Mesenchymal stem cell (in vitro differentiated cells and primary cell): ENCODE data around the gene HTT.
"Not testable (repeated sequence)": the region's sequence is repeated elsewhere in the genome, so short reads cannot be mapped to it uniquely, and the experiment has no call there.

Experiments used
- DNase-seq: peaks from one replicate; pipeline ENCODE4 v3.0.0-alpha.2; 2013
- H2AFZ ChIP-seq: one replicate; pipeline ENCODE4 v1.6.1; 2013; ENCODE audit warnings: low read depth, mild to moderate bottlenecking, control low read depth, inconsistent platforms, low read length, moderate library complexity
- H2AK5ac ChIP-seq: 2 replicates; pipeline ENCODE4 v1.6.1; 2013; ENCODE audit warnings: low read length, moderate library complexity, mild to moderate bottlenecking, inconsistent platforms; ENCODE audit not compliant: severe bottlenecking
- H2BK120ac ChIP-seq: one replicate; pipeline ENCODE4 v1.6.1; 2013; ENCODE audit warnings: low read depth, mild to moderate bottlenecking, inconsistent platforms, low read length, moderate library complexity
- H2BK12ac ChIP-seq, 2 experiments: one replicate each; pipeline ENCODE4 v1.6.1; 2013; ENCODE audit warnings: inconsistent platforms in 2 of 2, low read length in 2 of 2, mild to moderate bottlenecking in 2 of 2, moderate library complexity in 2 of 2, control low read depth in 1 of 2
- H2BK15ac ChIP-seq: one replicate; pipeline ENCODE4 v1.6.1; 2013; ENCODE audit warnings: mild to moderate bottlenecking, low read depth, inconsistent platforms; ENCODE audit not compliant: poor library complexity, severe bottlenecking
- H2BK5ac ChIP-seq: 2 replicates; pipeline ENCODE4 v1.6.1; 2013; ENCODE audit warnings: low read depth, mild to moderate bottlenecking, low read length, control low read depth, inconsistent platforms; ENCODE audit not compliant: poor library complexity, severe bottlenecking
- H3K14ac ChIP-seq, 2 experiments: one replicate each; pipeline ENCODE4 v1.6.1; 2013; ENCODE audit warnings: inconsistent platforms in 2 of 2, low read length in 2 of 2, control low read depth in 1 of 2, mild to moderate bottlenecking in 1 of 2, moderate library complexity in 1 of 2
- H3K18ac ChIP-seq, 2 experiments: one replicate each; pipeline ENCODE4 v1.6.1; 2013; ENCODE audit warnings: inconsistent platforms in 2 of 2, low read length in 2 of 2, control low read depth in 1 of 2, low read depth in 1 of 2, mild to moderate bottlenecking in 1 of 2
- H3K23ac ChIP-seq, 2 experiments: one replicate each; pipeline ENCODE4 v1.6.1; 2013; ENCODE audit warnings: inconsistent platforms in 2 of 2, low read length in 2 of 2, mild to moderate bottlenecking in 2 of 2, moderate library complexity in 2 of 2, control low read depth in 1 of 2
- H3K27ac ChIP-seq: 2 replicates; pipeline ENCODE4 v1.5.1; 2013; ENCODE audit warnings: mild to moderate bottlenecking, moderate library complexity, low read length, control low read depth, inconsistent platforms; ENCODE audit not compliant: poor library complexity, severe bottlenecking
- H3K27me3 ChIP-seq, 2 experiments: 2 replicates each; pipeline versions ENCODE4 v1.6.1 to v1.7.0; 2013; ENCODE audit warnings: low read length in 2 of 2, mild to moderate bottlenecking in 2 of 2, moderate library complexity in 2 of 2, control low read depth in 1 of 2, inconsistent platforms in 1 of 2; ENCODE audit not compliant: control insufficient read depth in 1 of 2, insufficient read depth in 1 of 2
- H3K36me3 ChIP-seq, 2 experiments: 2 replicates each; pipeline versions ENCODE4 v1.6.1 to v1.7.0; 2013; ENCODE audit warnings: low read length in 2 of 2, control low read depth in 1 of 2, inconsistent platforms in 1 of 2, low read depth in 1 of 2, mild to moderate bottlenecking in 1 of 2; ENCODE audit not compliant: insufficient read depth in 2 of 2, control insufficient read depth in 1 of 2
- H3K4ac ChIP-seq, 2 experiments: one replicate each; pipeline ENCODE4 v1.6.1; 2013; ENCODE audit warnings: inconsistent platforms in 2 of 2, low read length in 2 of 2, mild to moderate bottlenecking in 2 of 2, moderate library complexity in 2 of 2, control low read depth in 1 of 2, low read depth in 1 of 2
- H3K4me1 ChIP-seq: 2 replicates; pipeline ENCODE4 v1.6.1; 2013; ENCODE audit warnings: low read depth, low read length, control low read depth; ENCODE audit not compliant: control insufficient read depth, insufficient read depth
- H3K4me2 ChIP-seq: 2 replicates; pipeline ENCODE4 v1.6.1; 2013; ENCODE audit warnings: low read length, mild to moderate bottlenecking, inconsistent platforms; ENCODE audit not compliant: poor library complexity, severe bottlenecking
- H3K4me3 ChIP-seq, 2 experiments: 2 replicates each; pipeline versions ENCODE4 v1.5.1 to v1.7.0; 2013; ENCODE audit warnings: low read length in 2 of 2, mild to moderate bottlenecking in 2 of 2, control low read depth in 1 of 2, low read depth in 1 of 2; ENCODE audit not compliant: insufficient read depth in 1 of 2
- H3K79me1 ChIP-seq: replicated peaks from 2 replicates; pipeline ENCODE4 v1.6.1; 2013; ENCODE audit warnings: mild to moderate bottlenecking, control low read depth, low read length, inconsistent platforms; ENCODE audit not compliant: poor library complexity, severe bottlenecking
- H3K9ac ChIP-seq: 2 replicates; pipeline ENCODE4 v1.7.0; 2013; ENCODE audit warnings: mild to moderate bottlenecking, low read length, moderate library complexity
- H3K9me3 ChIP-seq: 2 replicates; pipeline ENCODE4 v1.7.0; 2013; ENCODE audit warnings: mild to moderate bottlenecking, low read length; ENCODE audit not compliant: control insufficient read depth
- H4K8ac ChIP-seq: one replicate; pipeline ENCODE4 v1.6.1; 2013; ENCODE audit warnings: inconsistent platforms, mild to moderate bottlenecking, low read length, moderate library complexity
- H4K91ac ChIP-seq: one replicate; pipeline ENCODE4 v1.6.1; 2013; ENCODE audit warnings: mild to moderate bottlenecking, low read length, inconsistent platforms
- WGBS: methylation state at CpG from one replicate; pipeline ENCODE4 v1.1.7; 2013; ENCODE audit warnings: mixed read lengths; 5-methylcytosine and 5-hydroxymethylcytosine counted together

The HTT gene

GRCh38 chr4:3087115-3087797, 12.8 kb downstream of the HTT start:
- Histone ChIP-seq H3K4ac (no peak overlapping the region), H3K9ac (no peak overlapping the region), H3K4me3 (no peak overlapping the region), H4K91ac (no peak overlapping the region), H2AFZ (no peak overlapping the region), H2BK12ac (no peak overlapping the region), H4K8ac (no peak overlapping the region), H3K4me2 (no peak overlapping the region), H2AK5ac (no peak overlapping the region), H3K4me1 (no peaks in the 10 kb centered on the region), H3K27me3 (no peaks in the 10 kb centered on the region), H3K18ac (no peak overlapping the region), H3K9me3 (no peaks in the 10 kb centered on the region), H3K27ac (no peak overlapping the region), H3K14ac (no peak overlapping the region), H3K79me1 (peaks cover 31% of the 10 kb centered on the region), H3K23ac (no peak overlapping the region), H2BK120ac (no peak overlapping the region), H3K36me3 (peaks cover 5 to 37% of the 10 kb centered on the region in 2 experiments), H2BK15ac (no peak overlapping the region), H2BK5ac (no peak overlapping the region)
- 100% methylated on average over 3 of the region's 4 CpGs for WGBS
- DNase-seq = no peak

- no peak overlapping the region for H3K23ac ChIP-seq
These were observed 17.0 kb downstream of the HTT start for GRCh38 chr4:3091464-3091863.

GRCh38 chr4:3094701-3095100, 20.2 kb downstream of the HTT start:
- not testable (repeated sequence) for H4K8ac ChIP-seq, H2AK5ac ChIP-seq, H2AFZ ChIP-seq, H3K14ac ChIP-seq, H3K23ac ChIP-seq, H3K18ac ChIP-seq, H3K4ac ChIP-seq, H3K4me3 ChIP-seq, H3K9ac ChIP-seq, H2BK120ac ChIP-seq, H2BK5ac ChIP-seq, H3K27ac ChIP-seq, DNase-seq, H4K91ac ChIP-seq, H3K27me3 ChIP-seq, H3K4me1 ChIP-seq, H3K9me3 ChIP-seq, H2BK12ac ChIP-seq, H3K4me2 ChIP-seq, H2BK15ac ChIP-seq
- 98% methylated on average over 27 of the region's 28 CpGs for WGBS
- peaks cover 18 to 48% of the 10 kb centered on the region in 2 experiments for H3K36me3 ChIP-seq
- H3K79me1 ChIP-seq = peaks cover 25% of the 10 kb centered on the region

More at GRCh38 chr4:3091464-3091863, 17.0 kb downstream of the HTT start:
- H4K8ac ChIP-seq = no peak overlapping the region
- H3K18ac ChIP-seq = no peak overlapping the region
- no peak overlapping the region for H3K9ac ChIP-seq
- peaks cover 17 to 55% of the 10 kb centered on the region in 2 experiments for H3K36me3 ChIP-seq
- H3K27me3 ChIP-seq = no peaks in the 10 kb centered on the region
- no peaks in the 10 kb centered on the region for H3K9me3 ChIP-seq
- 78% methylated on average over 5 of the region's 5 CpGs for WGBS
- H2BK120ac ChIP-seq = no peak overlapping the region
- no peak overlapping the region for H2BK12ac ChIP-seq
- no peak overlapping the region for H2BK15ac ChIP-seq
- H3K4me3 ChIP-seq = no peak overlapping the region
- no peak overlapping the region for H2BK5ac ChIP-seq
- no peak overlapping the region for H3K27ac ChIP-seq
- no peak overlapping the region for H4K91ac ChIP-seq
- no peak overlapping the region for H3K4ac ChIP-seq
- no peak overlapping the region for H3K14ac ChIP-seq
- no peak overlapping the region for H2AFZ ChIP-seq
- H3K79me1 ChIP-seq = peaks cover 25% of the 10 kb centered on the region
- no peak for DNase-seq
- no peak overlapping the region for H2AK5ac ChIP-seq
- no peak overlapping the region for H3K4me2 ChIP-seq
- no peaks in the 10 kb centered on the region for H3K4me1 ChIP-seq

GRCh38 chr4:3096202-3096601, 21.7 kb downstream of the HTT start:
- H3K4ac ChIP-seq = no peak overlapping the region
- H2BK120ac ChIP-seq = no peak overlapping the region
- H3K18ac ChIP-seq = no peak overlapping the region
- no peak overlapping the region for H2AFZ ChIP-seq
- no peak overlapping the region for H4K91ac ChIP-seq
- H2BK12ac ChIP-seq = no peak overlapping the region
- H3K23ac ChIP-seq = no peak overlapping the region
- H2BK5ac ChIP-seq = no peak overlapping the region
- H4K8ac ChIP-seq = no peak overlapping the region
- H3K27me3 ChIP-seq = no peaks in the 10 kb centered on the region
- H3K79me1 ChIP-seq = peaks cover 30% of the 10 kb centered on the region
- no peak overlapping the region for H3K27ac ChIP-seq
- H3K9ac ChIP-seq = no peak overlapping the region
- no peaks in the 10 kb centered on the region for H3K9me3 ChIP-seq
- H2BK15ac ChIP-seq = no peak overlapping the region
- no peaks in the 10 kb centered on the region for H3K4me1 ChIP-seq
- H3K14ac ChIP-seq = no peak overlapping the region
- no peak for DNase-seq
- H3K4me2 ChIP-seq = no peak overlapping the region
- 97% methylated on average over 3 of the region's 3 CpGs for WGBS
- no peak overlapping the region for H2AK5ac ChIP-seq
- no peak overlapping the region for H3K4me3 ChIP-seq
- H3K36me3 ChIP-seq = peaks cover 26 to 52% of the 10 kb centered on the region in 2 experiments
